Stimulated activated CD8-positive, alpha-beta memory T cell treated with anti-CD3 and anti-CD28 coated beads, Interleukin-4, amount 100 ng/mL, for 1 hour (primary cell): Measurements from ENCODE around the gene ILDR1.
"Not testable (repeated sequence)": the region's sequence is repeated elsewhere in the genome, so short reads cannot be mapped to it uniquely, and the experiment has no call there.

ENCODE experiments used
- DNase-seq, 2 donors: peaks; one replicate each; pipeline ENCODE4 v3.0.0-alpha.2; 2020; ENCODE audit warnings: low read depth in 2 of 2, low spot score in 1 of 2

Gene ILDR1

DNA sequence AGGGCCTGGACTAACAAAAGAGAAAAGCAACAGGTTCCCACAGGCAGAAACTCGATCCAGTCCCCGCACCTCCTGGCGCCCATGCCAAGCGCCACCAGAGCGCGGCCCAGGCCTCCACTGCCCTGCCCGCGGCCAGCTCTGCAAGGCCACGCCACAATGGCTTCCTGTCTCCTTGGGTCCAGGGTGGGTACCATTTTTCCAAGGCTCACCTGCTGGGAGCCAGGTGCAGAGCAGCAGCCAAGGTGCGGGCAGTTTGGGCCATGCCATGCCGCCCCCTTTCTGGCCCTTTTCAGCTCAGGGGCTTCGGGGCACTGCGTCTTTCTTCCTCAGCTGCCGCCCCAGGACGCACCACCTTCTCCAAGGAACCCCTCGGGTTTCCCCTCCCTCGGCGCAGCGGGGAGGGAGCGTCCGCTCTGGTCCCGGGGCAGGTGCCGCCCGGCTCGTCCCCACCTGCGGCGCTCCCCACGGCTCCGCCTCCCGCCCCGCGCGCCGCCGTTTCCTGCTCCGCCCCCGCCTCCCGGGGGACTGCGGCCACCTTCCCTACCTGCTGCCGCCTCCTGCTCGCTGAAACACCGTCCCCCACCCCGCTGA is at the start of gene ILDR1:
Gene ILDR1 (minus strand): TSS at position 437 of the 591 bp plus-strand sequence. CDS start 170 bp downstream, at position 267.
- no peak for DNase-seq

DNA sequence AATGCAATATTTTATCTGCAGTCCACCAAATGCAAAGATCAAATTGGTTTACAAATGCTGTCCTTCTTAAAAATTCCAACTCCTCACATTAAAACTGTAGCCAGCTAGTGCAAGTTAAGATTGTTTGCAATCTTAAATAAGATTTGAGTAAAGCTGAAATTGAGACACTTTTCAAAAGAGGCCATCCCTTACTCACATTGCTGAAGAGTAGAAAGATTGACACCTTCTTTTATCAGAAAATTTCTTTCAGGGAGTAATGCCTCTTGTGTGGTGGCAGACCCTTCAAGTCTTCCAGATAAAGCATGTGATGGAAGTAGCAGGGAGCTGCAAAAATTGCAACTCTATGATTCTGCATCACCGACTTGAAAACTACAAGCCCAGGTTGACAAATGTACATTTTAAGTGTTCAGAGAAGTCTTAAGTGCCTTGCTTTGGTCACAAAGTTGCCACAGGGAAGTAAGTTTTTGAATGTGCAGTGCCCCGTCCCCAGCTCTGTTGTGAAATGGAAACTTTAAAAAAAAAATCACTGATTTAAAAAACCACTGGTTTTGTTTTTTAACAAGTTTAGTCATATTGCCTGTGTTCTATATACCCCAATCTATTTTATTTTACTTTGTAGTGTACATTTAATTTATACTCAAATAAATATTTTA is 45.7 kb upstream of the ILDR1 start:
- DNase-seq = no peak

DNA sequence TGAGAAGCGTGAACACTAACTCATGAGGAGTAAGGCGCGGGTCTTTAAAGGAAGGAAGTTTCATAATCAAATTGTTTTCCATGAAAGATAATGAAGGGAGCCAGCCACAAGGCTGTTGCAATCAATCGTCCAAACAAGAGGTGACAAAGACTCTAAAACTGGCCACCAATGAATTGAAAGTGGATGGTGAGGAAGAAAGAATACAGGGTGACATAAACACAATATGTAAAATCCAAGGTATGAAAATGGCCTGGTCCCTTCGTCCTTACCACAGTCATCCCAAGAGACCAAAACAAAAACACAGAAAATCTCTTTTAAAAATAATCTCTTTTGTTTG is 45.1 kb upstream of the ILDR1 start:
- no peak for DNase-seq

DNA sequence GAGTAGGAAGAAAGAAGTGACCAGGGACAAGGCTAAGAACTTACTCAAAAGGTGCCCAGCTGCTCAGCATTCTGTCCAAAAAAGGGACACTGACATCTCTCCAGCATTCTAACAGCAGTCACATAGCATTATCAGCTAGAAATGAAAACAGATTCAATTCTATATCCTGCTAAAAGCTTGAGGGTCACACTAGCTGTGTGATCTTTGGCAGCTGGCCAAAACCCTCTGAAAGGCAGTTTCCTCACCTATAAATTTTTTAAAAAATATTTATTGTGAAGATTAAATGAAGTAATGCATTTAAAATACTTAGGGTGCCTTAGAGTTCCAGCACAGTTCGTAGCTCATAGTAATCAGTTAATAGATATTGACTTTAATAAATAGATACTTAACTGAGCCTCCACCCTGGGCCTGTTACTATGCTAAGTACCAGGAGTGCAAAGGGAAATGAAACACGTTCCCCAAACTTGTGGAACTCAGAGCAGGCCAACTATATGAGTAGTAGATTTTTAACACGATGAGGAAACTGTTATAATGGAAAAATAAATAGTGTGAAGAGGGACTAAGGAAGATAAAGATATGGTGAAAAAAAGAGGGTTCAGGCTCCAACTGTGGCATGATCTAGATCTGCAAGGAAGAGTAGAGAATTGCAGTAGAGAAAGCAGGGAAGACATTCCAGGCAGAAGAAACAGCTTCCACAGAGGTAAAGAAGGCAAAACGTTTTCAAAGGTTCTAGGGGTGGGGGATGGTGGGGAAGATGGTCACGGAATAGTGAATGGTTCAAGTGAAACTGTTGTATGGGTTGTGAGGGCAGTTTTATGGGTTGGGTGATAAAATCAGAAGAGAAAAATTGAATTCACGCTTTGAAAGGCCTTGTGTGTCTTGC is 44.5 kb upstream of the ILDR1 start:
- no peak for DNase-seq

DNA sequence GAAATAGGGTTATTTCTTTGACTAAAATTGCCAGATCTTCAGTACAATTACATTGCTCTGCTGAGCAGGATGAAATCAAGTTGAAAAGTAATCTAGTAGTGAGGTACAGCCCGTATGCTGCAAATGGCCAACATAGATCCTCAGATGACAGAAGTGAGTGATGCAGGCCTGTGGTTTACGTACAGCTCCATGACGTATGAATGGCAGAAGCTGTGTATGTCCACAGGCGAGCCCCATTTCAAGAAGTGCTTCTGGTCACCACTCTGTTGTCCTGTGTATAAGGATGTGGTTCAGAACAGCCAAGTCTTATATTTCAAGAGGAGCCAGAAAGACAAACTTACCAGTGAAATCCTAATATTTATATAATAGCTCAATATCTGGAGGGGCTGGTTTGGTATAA is 42.3 kb upstream of the ILDR1 start:
- no peak for DNase-seq

DNA sequence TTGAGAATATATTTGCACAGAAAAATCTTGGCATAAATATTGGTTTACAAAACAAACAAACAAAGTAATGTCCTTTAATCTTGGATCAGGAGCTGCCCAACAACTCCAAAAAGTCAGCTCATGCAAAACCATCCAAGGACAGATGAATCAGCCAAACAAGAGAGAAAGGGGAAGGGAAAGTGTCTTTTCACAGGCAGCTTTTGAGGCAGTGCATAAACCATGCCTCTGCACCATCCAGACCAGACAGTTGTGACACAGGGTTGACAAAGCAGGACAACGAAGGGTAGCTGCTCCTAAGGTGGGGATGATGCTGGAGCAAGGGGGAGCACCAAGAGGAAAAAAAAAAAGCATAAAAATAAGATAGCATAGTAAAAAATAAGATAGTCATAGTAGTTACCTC is 41.9 kb upstream of the ILDR1 start:
- no peak for DNase-seq

DNA sequence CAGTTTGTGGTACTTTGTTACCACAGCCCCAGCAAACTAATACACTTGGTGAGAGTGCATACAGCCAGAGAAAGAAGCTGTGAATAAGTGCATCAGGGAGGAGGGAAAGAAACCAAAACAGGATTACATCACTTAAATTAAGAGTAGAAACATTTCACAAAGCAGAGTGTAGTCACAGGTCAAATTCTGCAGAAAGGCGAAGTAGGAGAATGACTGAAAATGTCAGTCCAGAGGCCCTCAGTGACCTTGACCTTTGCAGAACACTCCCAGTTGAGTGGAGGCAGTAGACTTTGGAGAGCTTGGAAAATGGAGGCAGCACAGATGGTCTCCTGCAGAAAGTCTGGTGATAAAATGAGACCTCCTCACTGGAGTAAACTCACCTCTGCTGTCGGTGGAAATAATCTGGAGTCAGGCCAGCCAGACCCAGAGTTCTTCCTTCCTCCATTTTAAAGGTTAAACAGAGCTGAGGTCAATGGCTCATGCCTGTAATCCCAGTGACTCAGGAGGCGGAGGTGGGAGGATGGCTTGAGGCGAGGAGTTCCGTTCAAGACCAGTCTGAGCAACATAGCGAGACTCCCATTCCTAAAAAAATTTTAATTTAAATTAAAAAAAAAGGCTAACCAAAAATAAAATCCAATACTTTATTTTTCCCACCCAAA is 38.1 kb upstream of the ILDR1 start:
- no peak for DNase-seq

DNA sequence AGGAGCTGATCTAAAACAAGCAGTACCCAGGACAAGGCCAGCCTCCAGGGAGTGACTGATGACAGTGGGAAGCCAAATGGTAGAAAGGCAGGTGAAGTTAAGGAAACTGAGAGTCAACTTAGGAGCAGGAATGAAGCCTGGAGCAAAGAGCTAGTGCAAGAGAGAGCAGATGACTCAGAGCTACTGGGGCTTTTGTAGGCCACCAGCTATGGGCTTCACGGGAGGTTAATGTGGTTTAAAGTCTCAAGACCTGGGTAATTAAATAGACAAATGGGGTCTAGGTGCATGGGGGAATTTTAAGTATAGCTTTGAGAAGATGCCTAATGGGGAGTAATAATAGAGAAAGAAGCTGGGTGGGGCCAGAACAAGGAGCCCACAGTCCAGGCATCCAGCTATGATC is 36.2 kb upstream of the ILDR1 start:
- no peak for DNase-seq

DNA sequence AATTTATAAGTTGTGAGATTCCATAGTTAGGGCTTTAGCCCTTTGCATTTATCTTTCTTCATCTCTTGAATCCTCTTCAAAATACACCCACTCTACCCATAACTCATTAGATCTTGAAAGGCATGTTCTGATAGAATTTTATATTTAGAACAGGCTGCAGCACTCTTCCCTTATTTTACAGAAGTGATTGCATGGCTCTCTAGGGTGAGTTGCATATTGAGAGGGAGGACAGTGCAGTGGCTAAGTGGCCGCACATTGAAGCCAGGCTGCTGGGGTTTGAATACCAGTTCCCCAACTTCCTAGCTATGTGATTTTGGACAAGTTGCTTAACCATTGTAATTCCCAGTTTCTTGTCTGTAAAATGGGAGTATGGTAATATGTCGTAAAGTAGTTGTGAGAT is 35.6 kb upstream of the ILDR1 start:
- DNase-seq = no peak

DNA sequence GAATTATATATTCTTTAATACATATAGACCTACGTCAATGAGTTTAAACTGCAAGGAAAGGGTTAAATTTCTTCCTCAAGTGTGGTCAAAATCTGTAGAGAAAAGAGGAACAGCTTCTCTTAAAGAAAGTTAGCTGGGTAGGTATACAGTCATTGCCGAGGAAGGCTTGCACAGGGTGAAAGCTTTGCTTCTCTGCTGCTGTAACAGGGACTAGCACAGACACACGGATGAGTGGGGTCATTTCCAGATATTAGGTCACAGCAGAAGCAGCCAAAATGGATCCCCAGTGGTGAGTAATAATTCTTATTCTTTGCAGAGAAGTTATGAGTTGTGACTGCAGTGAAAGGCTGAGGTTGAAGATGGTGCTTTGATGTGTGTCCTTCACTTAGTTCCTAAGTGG is 33.2 kb upstream of the ILDR1 start, which contains the start of gene CD86:
Gene CD86 (plus strand): TSS at position 148 of the 400 bp plus-strand sequence. CDS start 128 bp downstream, at position 276.
- DNase-seq = no peak

DNA sequence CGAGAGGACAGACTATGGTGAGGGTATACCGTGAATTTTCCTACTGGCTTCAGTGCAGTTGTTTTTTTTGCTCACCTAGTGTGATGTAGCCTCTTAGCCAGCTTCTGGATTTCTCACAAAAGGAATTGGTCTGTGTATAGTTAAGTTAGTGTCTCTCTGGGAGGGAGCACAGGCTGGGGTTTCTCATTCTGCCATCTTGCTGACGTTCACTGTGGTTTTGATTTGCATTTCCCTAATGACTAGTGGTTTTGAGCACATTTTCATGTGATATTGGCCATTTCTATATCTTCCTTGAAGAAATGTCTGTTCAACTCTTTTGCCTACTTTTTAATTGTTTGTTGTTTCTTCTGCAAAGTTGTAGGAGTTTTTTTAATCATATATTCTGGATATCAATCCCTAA is 30.9 kb upstream of the ILDR1 start:
- DNase-seq = no peak

DNA sequence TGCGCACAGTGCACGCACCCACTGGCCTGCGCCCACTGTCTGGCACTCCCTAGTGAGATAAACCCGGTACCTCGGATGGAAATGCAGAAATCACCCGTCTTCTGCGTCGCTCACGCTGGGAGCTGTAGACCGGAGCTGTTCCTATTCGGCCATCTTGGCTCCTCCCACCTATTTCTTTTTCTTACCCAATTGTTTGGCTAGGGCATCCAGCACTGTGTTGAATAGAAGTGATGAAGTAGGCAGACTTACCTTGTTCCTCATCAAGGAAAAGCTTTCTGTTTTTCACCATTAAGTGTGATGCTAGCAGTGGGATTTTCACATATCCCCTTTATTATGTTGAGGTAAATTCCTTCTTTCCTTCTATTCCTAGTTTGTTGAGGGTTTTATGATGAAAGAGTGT is 25.7 kb upstream of the ILDR1 start:
- not testable (repeated sequence) for DNase-seq

DNA sequence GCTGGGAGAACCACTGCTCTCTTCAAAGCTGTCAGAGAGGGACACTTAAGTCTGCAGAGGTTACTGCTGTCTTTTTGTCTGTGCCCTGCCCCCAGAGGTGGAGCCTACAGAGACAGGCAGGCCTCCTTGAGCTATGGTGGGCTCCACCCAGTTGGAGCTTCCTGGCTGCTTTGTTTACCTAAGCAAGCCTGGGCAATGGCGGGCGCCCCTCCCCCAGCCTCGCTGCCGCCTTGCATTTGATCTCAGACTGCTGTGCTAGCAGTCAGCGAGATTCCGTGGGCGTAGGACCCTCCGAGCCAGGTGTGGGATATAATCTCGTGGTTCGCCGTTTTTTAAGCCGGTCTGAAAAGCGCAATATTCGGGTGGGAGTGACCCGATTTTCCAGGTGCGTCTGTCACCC is 25.2 kb upstream of the ILDR1 start:
- DNase-seq = not testable (repeated sequence)

DNA sequence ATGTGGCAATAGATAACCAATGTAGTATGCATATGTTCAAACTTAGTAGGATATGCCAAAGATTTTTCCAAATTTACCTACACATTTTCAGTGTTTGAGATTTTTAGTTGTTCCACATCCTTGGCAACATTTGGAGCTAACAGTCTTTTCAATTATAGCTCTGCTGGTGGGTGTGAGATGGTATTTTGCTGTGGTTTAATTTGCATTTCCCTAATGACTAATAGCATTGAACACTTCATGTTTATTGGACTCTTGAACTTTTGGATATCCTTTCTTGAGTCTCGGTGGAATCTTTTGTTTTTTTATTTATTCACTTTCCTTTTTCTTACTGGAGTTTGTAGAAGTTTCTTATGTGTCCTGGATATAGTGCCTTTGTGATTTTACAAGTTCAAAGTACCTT is 11.0 kb upstream of the ILDR1 start:
- DNase-seq = no peak

DNA sequence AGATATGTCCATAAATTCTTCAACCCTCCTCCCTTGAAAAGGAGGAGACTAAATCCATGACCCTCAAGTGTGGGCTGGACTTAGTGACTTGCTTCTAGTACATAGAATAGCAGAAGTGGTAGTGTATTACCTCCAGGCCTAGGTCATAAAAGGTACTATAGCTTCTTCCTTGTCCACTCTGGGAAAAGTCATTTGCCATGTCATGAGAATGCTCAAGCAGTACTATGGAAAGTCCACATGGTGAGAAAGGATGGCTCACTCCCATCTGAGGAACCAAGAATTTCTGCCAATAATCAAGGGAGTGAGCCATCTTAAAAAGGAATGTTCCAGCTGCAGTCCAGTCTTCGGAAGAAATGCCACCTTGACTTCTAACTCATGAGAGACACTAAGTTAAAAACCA is 10.5 kb upstream of the ILDR1 start:
- DNase-seq = no peak

DNA sequence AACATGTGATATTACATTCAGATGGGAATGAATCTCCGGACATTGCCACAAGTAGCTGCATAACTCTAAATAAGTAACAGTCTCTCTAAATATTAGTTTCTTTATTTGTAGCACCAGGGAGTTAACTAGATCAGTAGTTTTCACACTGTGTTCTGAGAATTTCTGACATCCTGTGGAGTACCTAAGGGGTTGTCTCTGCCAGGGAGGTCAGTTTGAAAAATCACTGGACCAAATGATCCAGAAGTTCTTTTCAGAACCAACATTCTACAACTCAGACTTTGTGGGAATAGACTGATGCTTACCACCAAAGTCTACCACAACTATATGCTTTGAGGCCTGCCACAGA is 9.0 kb upstream of the ILDR1 start:
- no peak for DNase-seq

DNA sequence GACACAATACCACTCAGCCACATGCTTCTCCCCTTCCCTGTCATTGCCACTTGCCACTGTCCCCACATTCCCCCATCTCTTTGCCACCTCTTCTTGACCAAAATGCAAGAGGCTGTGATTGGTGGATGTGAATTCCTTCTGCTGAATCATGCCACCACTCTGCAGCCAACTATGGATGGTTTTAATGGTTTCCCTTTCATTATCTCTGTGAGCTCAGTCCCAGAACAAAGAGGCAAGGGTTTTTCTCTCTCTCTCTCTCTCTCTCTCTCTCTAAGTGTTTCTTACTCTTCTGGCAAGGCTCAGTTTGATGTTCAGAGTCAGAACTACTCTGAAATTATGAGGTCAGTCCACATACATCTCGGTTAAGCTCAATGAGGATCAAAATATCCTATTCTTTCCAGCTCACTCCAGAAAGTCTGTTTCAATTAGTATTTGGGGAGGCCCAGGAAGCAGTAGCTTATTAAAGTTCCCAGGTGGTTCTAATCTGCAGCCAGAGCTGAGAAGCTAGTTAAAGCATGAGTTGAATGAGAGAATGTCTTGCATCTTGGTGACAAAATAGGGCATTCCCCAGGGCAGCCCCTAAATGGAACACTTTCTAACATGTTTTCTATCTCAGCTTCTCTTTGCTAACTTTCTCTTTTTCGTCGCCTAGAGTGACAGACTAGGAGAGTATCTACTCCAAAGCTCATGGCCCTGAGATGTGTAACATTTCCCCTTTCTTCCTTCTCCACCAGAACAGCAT is 8.5 kb upstream of the ILDR1 start:
- DNase-seq = no peak

DNA sequence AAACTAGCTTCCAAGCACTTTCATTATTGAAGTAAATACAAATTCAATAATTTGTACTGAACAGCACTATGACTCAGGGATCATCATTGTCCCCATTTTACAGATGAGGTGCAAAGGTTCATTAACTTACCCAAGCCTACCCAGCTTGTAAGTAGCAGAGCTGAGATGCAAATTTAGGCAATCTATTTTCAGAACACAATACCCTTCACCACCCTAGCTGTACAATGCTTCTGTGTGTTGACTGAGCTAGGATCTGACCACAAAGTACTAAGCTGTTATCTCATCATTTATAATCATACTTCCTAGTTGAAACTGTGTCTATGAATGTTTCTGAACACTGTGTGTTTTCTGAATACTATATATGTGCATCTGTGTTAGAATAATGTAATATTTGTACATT is 3.2 kb upstream of the ILDR1 start:
- no peak for DNase-seq

DNA sequence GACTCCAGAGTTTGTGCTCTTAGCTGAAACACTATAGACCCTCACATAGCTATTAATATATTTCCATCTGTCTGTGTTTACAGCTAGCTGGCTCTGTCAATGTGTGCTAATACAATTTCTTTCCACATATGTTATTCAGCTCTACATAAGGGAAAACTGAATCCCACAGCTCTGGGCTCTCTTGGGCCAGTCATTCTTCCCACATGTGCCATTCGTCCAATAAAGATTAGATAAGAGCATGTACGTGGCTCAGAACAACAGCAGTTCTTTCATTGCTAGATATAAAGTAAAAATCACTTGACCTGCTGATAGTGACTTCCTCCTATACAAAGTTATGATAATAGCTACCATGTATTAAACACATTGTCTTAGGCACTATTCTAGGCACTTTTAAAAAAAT is 2.8 kb upstream of the ILDR1 start:
- DNase-seq = no peak

DNA sequence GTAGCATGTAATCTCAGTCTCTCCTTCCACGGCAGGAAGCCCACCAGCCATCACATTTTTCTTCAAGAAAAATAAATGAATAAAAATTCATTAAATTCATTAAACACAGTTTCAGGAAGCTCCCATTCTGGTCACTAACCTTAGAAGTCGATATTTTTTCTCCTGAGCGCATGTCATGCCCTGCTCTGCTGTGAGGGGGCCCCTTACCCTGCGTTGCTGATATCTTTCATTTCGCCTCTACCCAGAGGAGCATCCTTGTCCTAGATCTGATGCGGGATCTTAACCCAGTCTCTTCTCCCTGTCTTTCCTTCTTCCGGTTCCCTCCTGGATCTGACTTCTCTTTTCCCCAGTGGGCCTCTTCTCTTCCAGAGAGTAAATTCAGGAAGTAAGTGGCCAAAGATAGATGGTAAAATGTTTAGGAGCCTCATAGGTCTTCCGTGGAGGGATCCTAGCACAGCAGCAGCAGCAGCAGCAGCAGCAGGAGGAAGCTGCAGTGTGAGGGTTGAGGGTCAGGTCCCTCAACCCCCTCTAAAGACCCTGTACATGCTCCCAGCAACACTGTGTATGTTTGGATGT is 1.4 kb upstream of the ILDR1 start:
- no peak for DNase-seq

DNA sequence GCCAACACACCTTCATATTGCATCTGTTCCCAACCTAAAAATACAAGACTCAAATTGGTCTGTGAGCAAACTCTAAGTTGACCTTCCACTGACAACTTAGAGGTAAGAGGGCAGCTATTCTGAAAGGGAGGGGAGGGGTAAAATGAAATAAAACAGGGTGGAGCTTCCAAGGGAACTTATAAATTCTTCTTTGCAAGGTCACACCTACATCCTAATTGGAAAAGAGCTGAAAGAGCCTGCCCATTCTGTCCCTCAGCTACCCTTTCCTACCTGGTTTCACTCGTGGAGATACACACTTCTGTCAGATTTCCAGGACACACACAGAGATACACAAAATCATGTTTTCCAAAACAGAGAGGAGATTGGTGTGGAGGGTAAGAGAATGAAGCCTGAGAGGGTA is 1.0 kb downstream of the ILDR1 start:
- no peak for DNase-seq
